ENCODE data around the gene LIN9. TPM values are rescaled to one million over a fixed set of nuclear protein-coding genes. Genes with fewer than 3 reads are reported as not detected.

LIN9 gene
- total RNA-seq, 3 donors from 2014 or later, result 3.8 to 4.5 (median 4.4) TPM

GRCh38 chr1:226187380-226187779 is 121.6 kb downstream of the LIN9 start:
- H3K4me3 ChIP-seq, result no peak overlapping the region
- H3K4me1 ChIP-seq (ENCODE audit: low read depth), result peaks cover 21% of the 10 kb centered on the region
- ATAC-seq (no peak), DNase-seq (no peak)
- intact Hi-C loops (cut with DNase I, micrococcal nuclease), result no loop called here
- no peaks in the 10 kb centered on the region for H3K36me3 ChIP-seq (ENCODE audit: low read depth)
- no peaks in the 10 kb centered on the region for H3K9me3 ChIP-seq
- TF ChIP-seq CTCF (IDR thresholded peaks at IDR 0.05), result no peak

- H3K9me3 ChIP-seq, result no peaks in the 10 kb centered on the region
- peaks cover 25% of the 10 kb centered on the region for H3K4me1 ChIP-seq (ENCODE audit: low read depth)
- intact Hi-C loops (cut with DNase I, micrococcal nuclease), result no loop called here
- no peak for ATAC-seq
- DNase-seq, result no peak
- H3K36me3 ChIP-seq (ENCODE audit: low read depth), result no peaks in the 10 kb centered on the region
- H3K4me3 ChIP-seq, result peak overlapping the region; percentile 83
- TF ChIP-seq CTCF (IDR thresholded peaks at IDR 0.05), result no peak
These were observed 122.0 kb downstream of the LIN9 start for GRCh38 chr1:226187019-226187322.

GRCh38 chr1:226186124-226187018 is 122.6 kb downstream of the LIN9 start, which contains the start of gene ACBD3:
ACBD3 (minus strand) TSS chr1:226186741; CDS start chr1:226186675, 66 bp downstream.
- DNase-seq, result peak; percentile 89 to 93 (median 91)

GRCh38 chr1:226185141-226186036 is 123.6 kb downstream of the LIN9 start:
- no peaks in the 10 kb centered on the region for H3K36me3 ChIP-seq (ENCODE audit: low read depth)
- intact Hi-C loops (cut with DNase I, micrococcal nuclease), result no loop called here
- no peak for DNase-seq
- no peaks in the 10 kb centered on the region for H3K9me3 ChIP-seq
- TF ChIP-seq CTCF (IDR thresholded peaks at IDR 0.05), result no peak
- ATAC-seq, result no peak
- peak overlapping the region; percentile 83 for H3K4me3 ChIP-seq
- H3K4me1 ChIP-seq (ENCODE audit: low read depth), result peaks cover 32% of the 10 kb centered on the region

More at GRCh38 chr1:226186124-226187018, 122.6 kb downstream of the LIN9 start, which contains the start of gene ACBD3:
- Histone ChIP-seq H3K36me3 (ENCODE audit: low read depth) (no peaks in the 10 kb centered on the region), H3K4me3 (peak within 1 kb of the TSS; percentile 83), H3K9me3 (no peaks in the 10 kb centered on the region), H3K4me1 (ENCODE audit: low read depth) (peaks cover 31% of the 10 kb centered on the region)
- peak; percentile 96 for ATAC-seq
- no peak for TF ChIP-seq CTCF (IDR thresholded peaks at IDR 0.05)
- intact Hi-C loops (cut with DNase I, micrococcal nuclease), result no loop called here

- peak; percentile 34 for ATAC-seq
- Histone ChIP-seq H3K4me1 (ENCODE audit: low read depth) (peaks cover 32% of the 10 kb centered on the region), H3K9me3 (no peaks in the 10 kb centered on the region), H3K4me3 (no peak overlapping the region), H3K36me3 (ENCODE audit: low read depth) (no peaks in the 10 kb centered on the region)
- peak; percentile 48 to 60 (median 55) for DNase-seq
- no peak for TF ChIP-seq CTCF (IDR thresholded peaks at IDR 0.05)
- intact Hi-C loops (cut with DNase I, micrococcal nuclease), result no loop called here
These were observed 126.8 kb downstream of the LIN9 start for GRCh38 chr1:226181996-226182714.
